ENCODE results near the gene MGAM2.

DNA sequence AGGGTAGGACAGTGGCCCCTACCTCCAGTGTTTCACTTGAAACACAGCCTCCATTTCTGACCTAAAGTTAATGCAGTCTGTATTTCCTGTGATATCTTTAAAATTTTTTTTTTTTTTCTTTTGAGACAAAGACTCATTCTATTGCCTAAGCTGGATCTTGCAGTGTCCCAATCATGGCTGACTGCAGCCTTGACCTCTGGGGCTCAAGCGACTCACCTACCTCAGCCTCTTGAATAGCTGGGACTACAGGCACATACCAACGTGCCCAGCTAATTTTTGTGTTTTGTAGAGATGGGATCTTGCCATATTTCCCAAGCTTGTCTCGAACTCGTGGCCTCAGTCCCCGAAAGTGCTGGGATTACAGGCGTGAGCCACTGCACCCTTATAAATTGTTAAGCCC is 16.7 kb upstream of the MGAM2 start:
- TF ChIP-seq SIN3A (IDR thresholded peaks at IDR 0.05; ENCODE audit: borderline replicate concordance, insufficient read depth, low read depth, low read length) (no peak), POLR2AphosphoS5 (IDR thresholded peaks at IDR 0.05; ENCODE audit: low read depth, low read length) (no peak), TCF7L2 (IDR thresholded peaks at IDR 0.05; ENCODE audit: low read depth, low read length) (no peak)
- TF ChIP-seq, protein P1, sequence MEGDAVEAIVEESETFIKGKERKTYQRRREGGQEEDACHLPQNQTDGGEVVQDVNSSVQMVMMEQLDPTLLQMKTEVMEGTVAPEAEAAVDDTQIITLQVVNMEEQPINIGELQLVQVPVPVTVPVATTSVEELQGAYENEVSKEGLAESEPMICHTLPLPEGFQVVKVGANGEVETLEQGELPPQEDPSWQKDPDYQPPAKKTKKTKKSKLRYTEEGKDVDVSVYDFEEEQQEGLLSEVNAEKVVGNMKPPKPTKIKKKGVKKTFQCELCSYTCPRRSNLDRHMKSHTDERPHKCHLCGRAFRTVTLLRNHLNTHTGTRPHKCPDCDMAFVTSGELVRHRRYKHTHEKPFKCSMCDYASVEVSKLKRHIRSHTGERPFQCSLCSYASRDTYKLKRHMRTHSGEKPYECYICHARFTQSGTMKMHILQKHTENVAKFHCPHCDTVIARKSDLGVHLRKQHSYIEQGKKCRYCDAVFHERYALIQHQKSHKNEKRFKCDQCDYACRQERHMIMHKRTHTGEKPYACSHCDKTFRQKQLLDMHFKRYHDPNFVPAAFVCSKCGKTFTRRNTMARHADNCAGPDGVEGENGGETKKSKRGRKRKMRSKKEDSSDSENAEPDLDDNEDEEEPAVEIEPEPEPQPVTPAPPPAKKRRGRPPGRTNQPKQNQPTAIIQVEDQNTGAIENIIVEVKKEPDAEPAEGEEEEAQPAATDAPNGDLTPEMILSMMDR (IDR thresholded peaks at IDR 0.05) = no peak
- TF ChIP-seq, protein P2, sequence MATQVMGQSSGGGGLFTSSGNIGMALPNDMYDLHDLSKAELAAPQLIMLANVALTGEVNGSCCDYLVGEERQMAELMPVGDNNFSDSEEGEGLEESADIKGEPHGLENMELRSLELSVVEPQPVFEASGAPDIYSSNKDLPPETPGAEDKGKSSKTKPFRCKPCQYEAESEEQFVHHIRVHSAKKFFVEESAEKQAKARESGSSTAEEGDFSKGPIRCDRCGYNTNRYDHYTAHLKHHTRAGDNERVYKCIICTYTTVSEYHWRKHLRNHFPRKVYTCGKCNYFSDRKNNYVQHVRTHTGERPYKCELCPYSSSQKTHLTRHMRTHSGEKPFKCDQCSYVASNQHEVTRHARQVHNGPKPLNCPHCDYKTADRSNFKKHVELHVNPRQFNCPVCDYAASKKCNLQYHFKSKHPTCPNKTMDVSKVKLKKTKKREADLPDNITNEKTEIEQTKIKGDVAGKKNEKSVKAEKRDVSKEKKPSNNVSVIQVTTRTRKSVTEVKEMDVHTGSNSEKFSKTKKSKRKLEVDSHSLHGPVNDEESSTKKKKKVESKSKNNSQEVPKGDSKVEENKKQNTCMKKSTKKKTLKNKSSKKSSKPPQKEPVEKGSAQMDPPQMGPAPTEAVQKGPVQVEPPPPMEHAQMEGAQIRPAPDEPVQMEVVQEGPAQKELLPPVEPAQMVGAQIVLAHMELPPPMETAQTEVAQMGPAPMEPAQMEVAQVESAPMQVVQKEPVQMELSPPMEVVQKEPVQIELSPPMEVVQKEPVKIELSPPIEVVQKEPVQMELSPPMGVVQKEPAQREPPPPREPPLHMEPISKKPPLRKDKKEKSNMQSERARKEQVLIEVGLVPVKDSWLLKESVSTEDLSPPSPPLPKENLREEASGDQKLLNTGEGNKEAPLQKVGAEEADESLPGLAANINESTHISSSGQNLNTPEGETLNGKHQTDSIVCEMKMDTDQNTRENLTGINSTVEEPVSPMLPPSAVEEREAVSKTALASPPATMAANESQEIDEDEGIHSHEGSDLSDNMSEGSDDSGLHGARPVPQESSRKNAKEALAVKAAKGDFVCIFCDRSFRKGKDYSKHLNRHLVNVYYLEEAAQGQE (IDR thresholded peaks at IDR 0.05; ENCODE audit: insufficient read depth in 1 of 2, low read depth in 2 of 2, low read length in 1 of 2) = no peak

All from Panc1 (cell line).